SU-DHL-6 (cell line): Measurements from ENCODE around the gene WDR7.

Source experiments
- CTCF ChIP-seq: fragments of 200-600 bp; sonication (generic); IDR thresholded peaks from one replicate; pipeline ENCODE4 v1.5.1; 2017; ENCODE audit warnings: antibody characterized with exemption, mild to moderate bottlenecking, low read length, moderate library complexity; ENCODE audit not compliant: insufficient read depth, poor library complexity, severe bottlenecking
- EZH2phosphoT487 ChIP-seq: fragments of 200-600 bp; sonication (generic), shearing (Covaris generic); conservative IDR thresholded peaks from 2 replicates; pipeline ENCODE4 v1.6.1; 2018; ENCODE audit warnings: mild to moderate bottlenecking, antibody characterized with exemption, low read length, moderate library complexity, mixed read lengths

- TF ChIP-seq CTCF (no peak), EZH2phosphoT487 (no peak)
Observed at GRCh38 chr18:57084331-57085271, 433.4 kb downstream of the WDR7 start.
